ENCODE measurements around the gene CARD11. TPM values are rescaled to one million over a fixed set of nuclear protein-coding genes. Genes with fewer than 3 reads are reported as not detected.

CARD11 gene
- total RNA-seq, 1 donor from 2014 or later: 0.37 TPM

DNA sequence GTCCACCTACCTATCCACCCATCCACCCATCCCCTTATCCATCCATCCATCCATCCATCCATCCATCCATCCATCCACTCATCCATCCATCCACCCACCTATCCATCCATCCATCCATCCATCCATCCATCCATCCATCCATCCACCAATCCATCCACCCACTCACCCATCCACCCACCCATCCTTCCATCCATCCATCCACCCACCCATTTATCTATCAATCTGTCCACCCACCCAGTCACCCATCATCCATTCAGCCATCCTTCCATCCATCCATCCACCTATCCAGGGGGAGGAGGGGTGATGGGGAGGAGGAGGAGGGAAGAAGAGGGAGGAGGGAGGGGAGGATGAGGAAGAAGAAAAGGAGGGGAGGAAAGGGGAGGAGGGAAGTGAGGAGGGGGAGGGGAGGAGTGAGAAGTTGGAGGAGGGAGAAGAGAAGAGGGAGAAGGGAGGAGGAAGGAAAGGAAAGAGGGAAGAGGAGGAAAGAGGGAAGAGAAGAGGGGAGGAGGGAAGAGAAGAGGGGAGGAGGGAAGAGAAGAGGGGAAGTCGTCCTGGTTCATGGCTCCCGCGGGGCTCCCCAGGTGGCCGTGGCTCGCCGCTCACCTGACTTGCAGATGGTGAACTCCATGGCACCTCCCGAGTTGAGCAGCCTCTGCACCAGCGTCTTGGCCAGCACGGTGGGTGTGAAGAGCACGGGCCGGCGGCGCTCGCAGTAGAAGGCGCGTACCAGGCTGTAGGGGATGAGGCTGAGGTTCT, 130.8 kb downstream of the CARD11 start:
- TF ChIP-seq, protein P1, sequence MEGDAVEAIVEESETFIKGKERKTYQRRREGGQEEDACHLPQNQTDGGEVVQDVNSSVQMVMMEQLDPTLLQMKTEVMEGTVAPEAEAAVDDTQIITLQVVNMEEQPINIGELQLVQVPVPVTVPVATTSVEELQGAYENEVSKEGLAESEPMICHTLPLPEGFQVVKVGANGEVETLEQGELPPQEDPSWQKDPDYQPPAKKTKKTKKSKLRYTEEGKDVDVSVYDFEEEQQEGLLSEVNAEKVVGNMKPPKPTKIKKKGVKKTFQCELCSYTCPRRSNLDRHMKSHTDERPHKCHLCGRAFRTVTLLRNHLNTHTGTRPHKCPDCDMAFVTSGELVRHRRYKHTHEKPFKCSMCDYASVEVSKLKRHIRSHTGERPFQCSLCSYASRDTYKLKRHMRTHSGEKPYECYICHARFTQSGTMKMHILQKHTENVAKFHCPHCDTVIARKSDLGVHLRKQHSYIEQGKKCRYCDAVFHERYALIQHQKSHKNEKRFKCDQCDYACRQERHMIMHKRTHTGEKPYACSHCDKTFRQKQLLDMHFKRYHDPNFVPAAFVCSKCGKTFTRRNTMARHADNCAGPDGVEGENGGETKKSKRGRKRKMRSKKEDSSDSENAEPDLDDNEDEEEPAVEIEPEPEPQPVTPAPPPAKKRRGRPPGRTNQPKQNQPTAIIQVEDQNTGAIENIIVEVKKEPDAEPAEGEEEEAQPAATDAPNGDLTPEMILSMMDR (conservative IDR thresholded peaks at IDR 0.05): no peak
- H3K27ac Mint-ChIP-seq (ENCODE audit: unreplicated experiment): no peak overlapping the region
- no peaks in the 10 kb centered on the region for H3K27me3 Mint-ChIP-seq (ENCODE audit: low read depth)
- H3K36me3 Mint-ChIP-seq (ENCODE audit: low read depth): no peaks in the 10 kb centered on the region
- H3K4me3 Mint-ChIP-seq: no peak overlapping the region
- no peaks in the 10 kb centered on the region for H3K9me3 Mint-ChIP-seq
- H3K4me1 Mint-ChIP-seq: no peaks in the 10 kb centered on the region
- no peak for DNase-seq (ENCODE audit: low read depth, low spot score)

DNA sequence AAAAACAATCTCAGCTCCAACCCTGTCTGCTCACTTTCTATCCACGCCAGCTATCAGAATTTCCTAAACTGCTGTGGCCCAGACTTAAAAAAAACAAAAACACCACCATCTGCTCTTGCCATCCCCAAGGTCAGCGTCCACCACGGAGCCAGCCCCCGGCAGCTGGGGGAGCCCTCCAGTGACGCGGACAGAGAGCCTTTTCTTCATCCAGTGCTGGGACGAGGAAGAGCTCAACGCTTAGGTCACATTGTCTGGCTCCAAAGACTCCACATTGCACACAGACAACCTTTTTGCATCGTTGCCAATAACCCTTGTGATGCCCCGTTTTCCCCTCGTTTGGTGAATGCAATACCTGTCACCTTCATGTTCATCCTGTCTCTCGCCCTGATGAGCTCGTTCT, 132.2 kb downstream of the CARD11 start:
- Mint-ChIP-seq H3K36me3 (ENCODE audit: low read depth) (no peaks in the 10 kb centered on the region), H3K27ac (ENCODE audit: unreplicated experiment) (no peak overlapping the region), H3K9me3 (no peaks in the 10 kb centered on the region), H3K4me1 (no peaks in the 10 kb centered on the region), H3K4me3 (no peak overlapping the region), H3K27me3 (ENCODE audit: low read depth) (no peaks in the 10 kb centered on the region)
- no peak for DNase-seq (ENCODE audit: low read depth, low spot score)
- TF ChIP-seq, protein P1 (conservative IDR thresholded peaks at IDR 0.05): no peak

GRCh38 chr7:2909471-2910039, 134.1 kb downstream of the CARD11 start:
- no peak for DNase-seq (ENCODE audit: low read depth, low spot score)
- TF ChIP-seq, protein P1 (conservative IDR thresholded peaks at IDR 0.05): no peak
- H3K4me1 Mint-ChIP-seq: no peaks in the 10 kb centered on the region
- no peaks in the 10 kb centered on the region for H3K36me3 Mint-ChIP-seq (ENCODE audit: low read depth)
- H3K4me3 Mint-ChIP-seq: no peak overlapping the region
- no peaks in the 10 kb centered on the region for H3K27me3 Mint-ChIP-seq (ENCODE audit: low read depth)
- H3K9me3 Mint-ChIP-seq: no peaks in the 10 kb centered on the region
- H3K27ac Mint-ChIP-seq (ENCODE audit: unreplicated experiment): no peak overlapping the region

DNA sequence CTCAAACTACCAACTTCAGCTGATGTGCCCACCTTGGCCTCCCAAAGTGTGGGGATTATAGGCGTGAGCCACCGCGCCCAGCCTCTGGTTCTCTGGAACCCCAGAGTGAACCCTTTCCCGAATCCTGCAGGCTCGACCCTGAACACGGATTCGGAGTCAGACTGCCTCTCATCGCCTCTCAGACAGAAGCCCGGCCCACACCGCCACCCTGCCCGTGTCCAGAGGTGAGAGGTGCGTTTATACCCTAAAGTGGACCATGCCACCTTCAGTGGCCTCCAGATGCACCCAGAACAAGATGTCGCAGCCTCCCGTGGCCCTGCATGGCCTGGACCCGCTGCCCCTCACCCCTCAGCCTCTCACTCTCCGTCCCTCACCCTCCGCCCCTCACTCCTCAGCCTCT, 134.6 kb downstream of the CARD11 start:
- H3K27me3 Mint-ChIP-seq (ENCODE audit: low read depth): no peaks in the 10 kb centered on the region
- no peak overlapping the region for H3K27ac Mint-ChIP-seq (ENCODE audit: unreplicated experiment)
- H3K36me3 Mint-ChIP-seq (ENCODE audit: low read depth): no peaks in the 10 kb centered on the region
- no peaks in the 10 kb centered on the region for H3K9me3 Mint-ChIP-seq
- H3K4me3 Mint-ChIP-seq: no peak overlapping the region
- no peak for DNase-seq (ENCODE audit: low read depth, low spot score)
- TF ChIP-seq, protein P1 (conservative IDR thresholded peaks at IDR 0.05): no peak
- H3K4me1 Mint-ChIP-seq: peaks cover 2% of the 10 kb centered on the region

GRCh38 chr7:2908103-2908683, 135.5 kb downstream of the CARD11 start:
- H3K4me1 Mint-ChIP-seq: peaks cover 4% of the 10 kb centered on the region
- TF ChIP-seq, protein P1 (conservative IDR thresholded peaks at IDR 0.05): no peak
- H3K9me3 Mint-ChIP-seq: no peaks in the 10 kb centered on the region
- no peak overlapping the region for H3K4me3 Mint-ChIP-seq
- DNase-seq (ENCODE audit: low read depth, low spot score): no peak
- no peaks in the 10 kb centered on the region for H3K36me3 Mint-ChIP-seq (ENCODE audit: low read depth)
- H3K27me3 Mint-ChIP-seq (ENCODE audit: low read depth): no peaks in the 10 kb centered on the region
- H3K27ac Mint-ChIP-seq (ENCODE audit: unreplicated experiment): no peak overlapping the region

Measured in neural crest cell (in vitro differentiated cells).